ENCODE data around the gene PDHB. TPM values are rescaled to one million over a fixed set of nuclear protein-coding genes. Genes with fewer than 3 reads are reported as not detected.
A peak's percentile ranks its signal among the peaks of the same experiment; 100 is the strongest.

Gene PDHB
- total RNA-seq, 2 experiments from 2014 or later, result 55.5 to 58.9 TPM

- Mint-ChIP-seq H3K27me3 (no peaks in the 10 kb centered on the region), H3K4me3 (no peak overlapping the region), H3K27ac (no peak overlapping the region), H3K9me3 (no peaks in the 10 kb centered on the region), H3K36me3 (ENCODE audit: low read depth) (peaks cover 26% of the 10 kb centered on the region), H3K4me1 (peaks cover 23% of the 10 kb centered on the region)
- ChIA-PET CTCF (interaction anchor here (0.6 to 1.0 kb wide), 4 partner anchors 22 to 211 kb away, joined by 3 read pairs; no protein-coding TSS in a partner anchor), POLR2A (interaction anchor here (0.8 to 1.5 kb wide), 3 partner anchors 13 to 56 kb away, joined by 3 read pairs; no protein-coding TSS in a partner anchor)
- DNase-seq, result no peak
Observed at GRCh38 chr3:58388550-58389091, 45.0 kb downstream of the PDHB start.

- Mint-ChIP-seq H3K36me3 (ENCODE audit: low read depth) (peaks cover 26% of the 10 kb centered on the region), H3K27ac (no peak overlapping the region), H3K4me1 (peaks cover 23% of the 10 kb centered on the region), H3K27me3 (no peaks in the 10 kb centered on the region), H3K9me3 (no peaks in the 10 kb centered on the region), H3K4me3 (no peak overlapping the region)
- no peak for DNase-seq
- POLR2A ChIA-PET, result interaction anchor here (0.8 to 1.5 kb wide), 3 partner anchors 13 to 56 kb away, joined by 3 read pairs; no protein-coding TSS in a partner anchor
- CTCF ChIA-PET, result interaction anchor here (1.0 to 2.7 kb wide), 2 partner anchors 81 to 211 kb away, joined by 3 to 8 read pairs; partner anchors contain the start of genes HTD2 and RPP14
Observed at GRCh38 chr3:58387650-58388546, 45.7 kb downstream of the PDHB start.

- CTCF ChIA-PET, result interaction anchor here (2.7 kb wide), 1 partner anchor 80 kb away, joined by 8 read pairs; the partner anchor contains the start of genes HTD2 and RPP14
- peak overlapping the region; percentile 32 for H3K27ac Mint-ChIP-seq
- POLR2A ChIA-PET, result no interaction called here
- H3K4me1 Mint-ChIP-seq, result peaks cover 23% of the 10 kb centered on the region
- H3K36me3 Mint-ChIP-seq (ENCODE audit: low read depth), result peaks cover 26% of the 10 kb centered on the region
- DNase-seq, result no peak
- H3K4me3 Mint-ChIP-seq, result no peak overlapping the region
- H3K27me3 Mint-ChIP-seq, result no peaks in the 10 kb centered on the region
- no peaks in the 10 kb centered on the region for H3K9me3 Mint-ChIP-seq
Observed at GRCh38 chr3:58386626-58387365, 46.8 kb downstream of the PDHB start.

DNA sequence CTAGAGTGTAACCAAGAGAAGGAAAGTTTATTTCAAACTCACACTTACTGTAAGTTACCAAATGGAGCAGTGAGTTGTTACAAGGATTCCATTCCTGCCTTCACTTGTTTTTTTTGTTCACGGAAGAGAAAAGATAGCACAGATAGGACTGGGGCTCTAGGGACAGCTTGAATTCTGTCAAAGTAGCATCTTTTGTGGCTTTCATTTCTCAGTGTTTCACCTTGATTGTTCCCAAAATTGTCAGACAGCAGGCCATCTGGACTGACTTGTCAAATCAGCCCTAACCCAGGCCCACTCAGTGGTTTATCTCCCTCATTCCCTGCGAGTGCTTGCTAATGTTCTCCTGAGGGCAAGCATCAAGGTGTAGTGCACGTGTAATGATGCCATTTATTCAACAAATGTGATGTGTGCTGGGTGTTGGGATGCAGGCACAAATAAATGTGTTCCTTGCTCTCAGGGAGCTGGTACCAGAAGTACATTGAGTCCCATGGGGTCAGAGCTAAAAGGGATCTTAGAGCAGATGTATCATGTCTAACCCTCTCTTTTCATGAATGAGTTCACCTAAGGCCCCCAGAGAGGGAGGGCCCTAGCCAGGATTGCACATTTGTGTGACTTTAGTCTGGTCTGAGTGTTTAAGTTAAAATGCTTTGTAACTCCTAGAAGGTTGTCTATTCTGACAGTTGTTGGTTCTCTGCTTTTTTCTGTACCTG, 49.1 kb downstream of the PDHB start:
- CTCF ChIA-PET, result interaction anchor here (2.7 kb wide), 1 partner anchor 78 kb away, joined by 8 read pairs; the partner anchor contains the start of genes HTD2 and RPP14

GRCh38 chr3:58383904-58384303, 49.7 kb downstream of the PDHB start:
- ChIA-PET CTCF (no interaction called here), POLR2A (no interaction called here)
- H3K9me3 Mint-ChIP-seq, result no peaks in the 10 kb centered on the region

More for the DNA sequence above, 49.1 kb downstream of the PDHB start:
- Mint-ChIP-seq H3K27ac (no peak overlapping the region), H3K4me3 (no peak overlapping the region), H3K9me3 (no peaks in the 10 kb centered on the region), H3K27me3 (no peaks in the 10 kb centered on the region), H3K4me1 (peaks cover 23% of the 10 kb centered on the region), H3K36me3 (ENCODE audit: low read depth) (peaks cover 18% of the 10 kb centered on the region)
- POLR2A ChIA-PET, result no interaction called here
- DNase-seq, result no peak

DNA sequence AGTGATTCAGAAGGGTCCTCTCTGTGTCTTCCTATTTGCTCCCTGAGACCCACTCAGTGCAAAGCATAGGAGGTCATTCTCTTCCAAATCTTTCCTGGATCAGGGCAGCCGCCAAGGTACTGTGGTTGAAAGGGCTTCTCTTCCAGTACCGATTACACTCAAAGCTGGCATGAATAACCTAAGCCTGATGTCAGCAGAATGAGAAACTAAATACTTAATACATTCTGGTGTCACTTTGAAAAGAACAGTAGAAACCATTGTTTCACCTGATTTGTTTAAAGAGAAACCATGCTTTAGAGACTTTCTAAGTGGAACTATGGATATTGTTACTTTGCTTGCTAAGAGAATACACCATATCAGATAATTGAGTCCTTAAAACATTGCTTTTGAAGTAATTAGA, 50.2 kb downstream of the PDHB start:
- DNase-seq, result no peak
- Mint-ChIP-seq H3K4me3 (no peak overlapping the region), H3K36me3 (ENCODE audit: low read depth) (peaks cover 18% of the 10 kb centered on the region), H3K27ac (no peak overlapping the region), H3K9me3 (no peaks in the 10 kb centered on the region), H3K27me3 (no peaks in the 10 kb centered on the region), H3K4me1 (peaks cover 18% of the 10 kb centered on the region)
- ChIA-PET CTCF (no interaction called here), POLR2A (no interaction called here)

More at GRCh38 chr3:58383904-58384303, 49.7 kb downstream of the PDHB start:
- no peak for DNase-seq
- peaks cover 18% of the 10 kb centered on the region for H3K36me3 Mint-ChIP-seq (ENCODE audit: low read depth)
- no peaks in the 10 kb centered on the region for H3K27me3 Mint-ChIP-seq
- no peak overlapping the region for H3K27ac Mint-ChIP-seq
- H3K4me3 Mint-ChIP-seq, result no peak overlapping the region
- H3K4me1 Mint-ChIP-seq, result peaks cover 22% of the 10 kb centered on the region

- H3K27ac Mint-ChIP-seq, result no peak overlapping the region
- H3K27me3 Mint-ChIP-seq, result no peaks in the 10 kb centered on the region
- H3K4me3 Mint-ChIP-seq, result no peak overlapping the region
- ChIA-PET CTCF (interaction anchor here (0.7 kb wide), 1 partner anchor 45 kb away, joined by 3 read pairs; no protein-coding TSS in a partner anchor), POLR2A (no interaction called here)
- no peaks in the 10 kb centered on the region for H3K9me3 Mint-ChIP-seq
- no peaks in the 10 kb centered on the region for H3K4me1 Mint-ChIP-seq
- H3K36me3 Mint-ChIP-seq (ENCODE audit: low read depth), result peaks cover 4% of the 10 kb centered on the region
- no peak for DNase-seq
Observed at GRCh38 chr3:58379351-58380073, 54.1 kb downstream of the PDHB start.

DNA sequence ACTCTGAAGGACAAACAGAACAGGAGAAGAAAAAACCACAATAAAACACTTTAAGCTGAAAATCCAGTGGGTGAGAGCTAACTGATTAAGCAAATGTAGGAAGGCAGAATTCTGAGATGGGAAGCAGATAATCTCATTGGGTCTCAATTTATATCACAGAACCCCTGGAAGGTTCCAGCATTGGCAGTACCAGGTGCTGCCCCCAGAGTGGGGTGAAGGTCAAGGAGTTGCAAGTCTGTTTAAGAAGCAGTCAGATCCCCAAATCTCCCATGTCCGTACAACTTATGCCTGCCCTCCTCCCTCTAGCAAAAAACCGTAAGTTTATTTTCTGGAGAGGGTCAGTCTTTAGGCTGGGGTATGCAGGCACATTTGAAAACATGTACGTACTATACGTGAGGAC, 55.9 kb downstream of the PDHB start:
- H3K27me3 Mint-ChIP-seq, result no peaks in the 10 kb centered on the region
- no peak overlapping the region for H3K4me3 Mint-ChIP-seq
- DNase-seq, result no peak
- no peaks in the 10 kb centered on the region for H3K4me1 Mint-ChIP-seq
- CTCF ChIA-PET, result interaction anchor here (1.3 kb wide), 1 partner anchor 43 kb away, joined by 3 read pairs; no protein-coding TSS in a partner anchor
- POLR2A ChIA-PET, result no interaction called here
- H3K9me3 Mint-ChIP-seq, result no peaks in the 10 kb centered on the region
- H3K36me3 Mint-ChIP-seq (ENCODE audit: low read depth), result peaks cover 8% of the 10 kb centered on the region
- H3K27ac Mint-ChIP-seq, result no peak overlapping the region

Other genes with a start within 250 kb of the PDHB start
- not detected for gene DNASE1L3, start 222.9 kb downstream of the PDHB start, total RNA-seq
- gene ABHD6, start 196.0 kb downstream of the PDHB start, total RNA-seq, result 1 to 10 TPM; 4.5 to 6.1 TPM
- 10 to 100 TPM; 10.7 to 11.2 TPM for gene RPP14, start 127.6 kb downstream of the PDHB start, total RNA-seq
- gene HTD2, start 127.3 kb downstream of the PDHB start, total RNA-seq, result 1 to 10 TPM; 6.3 to 8.5 TPM
- gene PXK, start 100.9 kb downstream of the PDHB start, total RNA-seq, result 10 to 100 TPM; 50.7 to 51.2 TPM
- gene KCTD6, start 58.3 kb upstream of the PDHB start, total RNA-seq, result 10 to 100 TPM in 1 of 2 experiments, 1 to 10 TPM in 1; 9.4 to 12.4 TPM
- gene ACOX2, start 103.4 kb upstream of the PDHB start, total RNA-seq, result not detected
- gene FAM107A, start 143.6 kb upstream of the PDHB start, total RNA-seq, result not detected
- not detected for gene FAM3D, start 232.9 kb upstream of the PDHB start, total RNA-seq